HG03460 (cell line): ENCODE measurements around the gene SEMA4F.

Experiments used
- ATAC-seq: cut with Tn5 transposase; IDR thresholded peaks from one replicate; pipeline ENCODE4 v1.9.1; 2021; ENCODE audit not compliant: unreplicated experiment

Gene SEMA4F

GRCh38 chr2:74703373-74703772, 49.3 kb downstream of the SEMA4F start:
- no peak for ATAC-seq

GRCh38 chr2:74704216-74704615, 50.2 kb downstream of the SEMA4F start:
- no peak for ATAC-seq

GRCh38 chr2:74706741-74707140, 52.7 kb downstream of the SEMA4F start:
- ATAC-seq: no peak

- no peak for ATAC-seq
Measured at GRCh38 chr2:74707837-74708236, 53.8 kb downstream of the SEMA4F start.

GRCh38 chr2:74708296-74708695, 54.2 kb downstream of the SEMA4F start:
- ATAC-seq: no peak

GRCh38 chr2:74708883-74709282, 54.8 kb downstream of the SEMA4F start:
- ATAC-seq: no peak

- no peak for ATAC-seq
Measured at GRCh38 chr2:74712223-74713053, 58.4 kb downstream of the SEMA4F start.

- no peak for ATAC-seq
Measured at GRCh38 chr2:74714691-74715080, 60.6 kb downstream of the SEMA4F start.

GRCh38 chr2:74715081-74715791, 61.2 kb downstream of the SEMA4F start:
- ATAC-seq: peak; percentile 90

- no peak for ATAC-seq
Measured at GRCh38 chr2:74715880-74716279, 61.8 kb downstream of the SEMA4F start.

GRCh38 chr2:74719066-74719465, 65.0 kb downstream of the SEMA4F start:
- no peak for ATAC-seq

GRCh38 chr2:74721316-74721715, 67.3 kb downstream of the SEMA4F start:
- ATAC-seq: no peak

- no peak for ATAC-seq
Measured at GRCh38 chr2:74724496-74724895, 70.4 kb downstream of the SEMA4F start.

- ATAC-seq: no peak
Measured at GRCh38 chr2:74725287-74725686, 71.2 kb downstream of the SEMA4F start.

GRCh38 chr2:74728842-74729241, 74.8 kb downstream of the SEMA4F start:
- ATAC-seq: no peak

GRCh38 chr2:74730530-74730929, 76.5 kb downstream of the SEMA4F start:
- ATAC-seq: no peak
